ENCODE measurements around the gene COA1.

GRCh38 chr7:43677864-43678263, 51.5 kb downstream of the COA1 start:
- TF ChIP-seq CTCF (IDR thresholded peaks at IDR 0.05; ENCODE audit: poor library complexity, severe bottlenecking) = no peak
- TF ChIP-seq POLR2AphosphoS5 (IDR thresholded peaks at IDR 0.05) = no peak
- TF ChIP-seq EZH2 (IDR thresholded peaks at IDR 0.05; ENCODE audit: borderline replicate concordance, insufficient read depth, low read length, poor library complexity, severe bottlenecking) = no peak
- TF ChIP-seq EP300 (conservative IDR thresholded peaks at IDR 0.05; ENCODE audit: poor library complexity, severe bottlenecking) = no peak
- no peak for TF ChIP-seq REST (IDR thresholded peaks at IDR 0.05; ENCODE audit: borderline replicate concordance)
- TF ChIP-seq SMC3 (conservative IDR thresholded peaks at IDR 0.05; ENCODE audit: poor library complexity) = no peak
- no peak for TF ChIP-seq TAF1 (IDR thresholded peaks at IDR 0.05; ENCODE audit: low read depth)
- no peak for TF ChIP-seq RAD21 (conservative IDR thresholded peaks at IDR 0.05)
- TF ChIP-seq MXI1 (conservative IDR thresholded peaks at IDR 0.05; ENCODE audit: poor library complexity, severe bottlenecking) = no peak

Measured in neural cell (in vitro differentiated cells).